OCI-LY7 (cell line): ENCODE results near the gene ACTR3. TPM values are rescaled to one million over a fixed set of nuclear protein-coding genes. Genes with fewer than 3 reads are reported as not detected.

Experiments
- BruUV-seq: library from RNA; stranded (reverse); fragments of 400-500 nt; replicated peaks from 2 replicates; lab custom pipeline; 2021; lab: Mats Ljungman, UMichigan
- CTCF ChIA-PET: fragments of 300-600 bp; sonication (Branson Sonifier 250); formaldehyde crosslinking; loops from one replicate; lab custom pipeline; 2022; ENCODE audit warnings: antibody characterized with exemption; ENCODE audit not compliant: unreplicated experiment; lab: Charles Lee
- POLR2A ChIA-PET: fragments of 300-600 bp; sonication (Branson Sonifier 250); formaldehyde crosslinking; loops from one replicate; lab custom pipeline; 2022; ENCODE audit warnings: antibody characterized with exemption; lab: Charles Lee
- DNase-seq: peaks from one replicate; pipeline ENCODE4 v3.0.0-alpha.2; 2015; ENCODE audit warnings: low spot score
- H2AFZ ChIP-seq: fragments of 200-600 bp; sonication (generic), shearing (Covaris generic); 2 replicates; pipeline ENCODE4 v1.6.1; 2014; ENCODE audit warnings: mild to moderate bottlenecking, antibody characterized with exemption, low read length, moderate library complexity
- H3K27ac ChIP-seq: fragments of 200-600 bp; sonication (generic); 2 replicates; pipeline ENCODE4 v1.5.1; 2014; ENCODE audit warnings: mixed run types, low read depth, mild to moderate bottlenecking, moderate library complexity, low read length, inconsistent platforms; ENCODE audit not compliant: poor library complexity, severe bottlenecking
- H3K36me3 ChIP-seq: fragments of 200-600 bp; sonication (generic); 2 replicates; pipeline ENCODE4 v1.6.1; 2014; ENCODE audit warnings: mild to moderate bottlenecking, antibody characterized with exemption, low read length, moderate library complexity, mixed read lengths; ENCODE audit not compliant: insufficient read depth
- H3K4me1 ChIP-seq: fragments of 200-600 bp; sonication (generic); 2 replicates; pipeline ENCODE4 v1.5.1; 2014; ENCODE audit warnings: mild to moderate bottlenecking, low read length; ENCODE audit not compliant: insufficient read depth, poor library complexity, severe bottlenecking
- H3K4me2 ChIP-seq: fragments of 200-600 bp; sonication (generic); 2 replicates; pipeline ENCODE4 v1.6.1; 2014; ENCODE audit warnings: mild to moderate bottlenecking, low read length
- H3K4me3 ChIP-seq: fragments of 200-600 bp; sonication (generic); 2 replicates; pipeline ENCODE4 v1.5.1; 2014; ENCODE audit warnings: mild to moderate bottlenecking, low read depth, low read length; ENCODE audit not compliant: poor library complexity, severe bottlenecking
- H3K79me2 ChIP-seq: fragments of 200-600 bp; sonication (generic); 2 replicates; pipeline ENCODE4 v1.6.1; 2016; ENCODE audit warnings: low read depth, mild to moderate bottlenecking, low read length, moderate library complexity, mixed read lengths; ENCODE audit not compliant: insufficient read depth
- H3K9me2 ChIP-seq: fragments of 200-600 bp; sonication (generic); 2 replicates; pipeline ENCODE4 v1.6.1; 2016; ENCODE audit warnings: mild to moderate bottlenecking, low read length, mixed read lengths; ENCODE audit not compliant: insufficient read depth
- H3K9me3 ChIP-seq: fragments of 200-600 bp; sonication (generic); 2 replicates; pipeline ENCODE4 v1.6.1; 2014; ENCODE audit warnings: mild to moderate bottlenecking, mixed run types, low read length, mixed read lengths
- H4K20me1 ChIP-seq: fragments of 200-600 bp; sonication (generic); 2 replicates; pipeline ENCODE4 v1.6.1; 2014; ENCODE audit warnings: mild to moderate bottlenecking, antibody characterized with exemption, low read length, moderate library complexity, mixed read lengths; ENCODE audit not compliant: insufficient read depth
- EZH2phosphoT487 ChIP-seq: fragments of 200-600 bp; sonication (generic); IDR thresholded peaks from 2 replicates; pipeline ENCODE4 v1.6.1; 2018; ENCODE audit warnings: low read depth, borderline replicate concordance, mild to moderate bottlenecking, mixed run types, antibody characterized with exemption, low read length, moderate library complexity, mixed read lengths
- intact Hi-C: fragments of 100-400 bp; cut with micrococcal nuclease; formaldehyde crosslinking; loops from one replicate; pipeline ENCODE4 v1.10.0; 2022; ENCODE audit not compliant: unreplicated experiment
- total RNA-seq, 2 experiments: library from RNA; depleted of rRNA in 1 of 2; stranded (reverse); fragments of >200 nt in 1 of 2; shearing (Covaris generic) in 1 of 2; gene quantifications; 2 replicates each; pipeline ENCODE4 v1.2.3, GENCODE V29; 2014 to 2022
- TF ChIP-seq, protein P1 (sequence below): fragments of 200-600 bp; sonication (generic); conservative IDR thresholded peaks from 2 replicates; pipeline ENCODE4 v1.5.1; 2014; ENCODE audit warnings: mild to moderate bottlenecking, antibody characterized with exemption, low read length, moderate library complexity, mixed read lengths

The ACTR3 gene
- total RNA-seq, 2 experiments from 2014 or later, result 192 to 320 TPM

DNA sequence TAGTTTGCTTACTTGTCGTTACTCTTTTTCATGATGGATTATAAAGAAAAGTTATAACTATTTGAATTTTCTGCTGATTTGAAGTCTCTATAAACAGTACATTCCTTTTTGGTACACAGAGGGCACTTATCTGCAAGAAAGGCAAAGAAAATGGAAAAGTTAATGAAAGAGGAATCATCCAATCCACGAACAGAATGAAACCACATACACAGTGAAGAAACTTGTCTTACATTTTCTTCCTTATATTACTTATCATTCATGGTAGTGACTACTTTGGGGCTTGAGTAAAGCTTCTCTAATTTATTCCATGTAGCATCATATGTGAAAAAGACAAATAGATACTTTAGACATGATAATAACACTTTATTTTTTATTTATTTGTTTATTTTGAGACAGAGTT is 14.8 kb upstream of the ACTR3 start:
- no TSS peak for BruUV-seq
- no peaks in the 10 kb centered on the region for H3K9me3 ChIP-seq
- H3K4me1 ChIP-seq, result peaks cover 26% of the 10 kb centered on the region
- CTCF ChIA-PET, result no interaction called here
- no peak for DNase-seq
- POLR2A ChIA-PET, result interaction anchor here (0.9 to 3.5 kb wide), 3 partner anchors 9 to 21 kb away, joined by 3 to 18 read pairs (median 7); no protein-coding TSS in a partner anchor
- no peaks in the 10 kb centered on the region for H4K20me1 ChIP-seq
- peaks cover 16% of the 10 kb centered on the region for H3K36me3 ChIP-seq
- no peak overlapping the region for H3K27ac ChIP-seq
- no peak overlapping the region for H2AFZ ChIP-seq
- H3K4me2 ChIP-seq, result no peak overlapping the region
- no peaks in the 10 kb centered on the region for H3K9me2 ChIP-seq
- H3K4me3 ChIP-seq, result no peak overlapping the region
- H3K79me2 ChIP-seq, result 0 out of 2 replicates have a peak, but pooled peaks cover 5% of the 10 kb centered on the region
- intact Hi-C loops, result no loop called here
- no peak for TF ChIP-seq EZH2phosphoT487
- TF ChIP-seq, protein P1, sequence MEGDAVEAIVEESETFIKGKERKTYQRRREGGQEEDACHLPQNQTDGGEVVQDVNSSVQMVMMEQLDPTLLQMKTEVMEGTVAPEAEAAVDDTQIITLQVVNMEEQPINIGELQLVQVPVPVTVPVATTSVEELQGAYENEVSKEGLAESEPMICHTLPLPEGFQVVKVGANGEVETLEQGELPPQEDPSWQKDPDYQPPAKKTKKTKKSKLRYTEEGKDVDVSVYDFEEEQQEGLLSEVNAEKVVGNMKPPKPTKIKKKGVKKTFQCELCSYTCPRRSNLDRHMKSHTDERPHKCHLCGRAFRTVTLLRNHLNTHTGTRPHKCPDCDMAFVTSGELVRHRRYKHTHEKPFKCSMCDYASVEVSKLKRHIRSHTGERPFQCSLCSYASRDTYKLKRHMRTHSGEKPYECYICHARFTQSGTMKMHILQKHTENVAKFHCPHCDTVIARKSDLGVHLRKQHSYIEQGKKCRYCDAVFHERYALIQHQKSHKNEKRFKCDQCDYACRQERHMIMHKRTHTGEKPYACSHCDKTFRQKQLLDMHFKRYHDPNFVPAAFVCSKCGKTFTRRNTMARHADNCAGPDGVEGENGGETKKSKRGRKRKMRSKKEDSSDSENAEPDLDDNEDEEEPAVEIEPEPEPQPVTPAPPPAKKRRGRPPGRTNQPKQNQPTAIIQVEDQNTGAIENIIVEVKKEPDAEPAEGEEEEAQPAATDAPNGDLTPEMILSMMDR, result no peak

DNA sequence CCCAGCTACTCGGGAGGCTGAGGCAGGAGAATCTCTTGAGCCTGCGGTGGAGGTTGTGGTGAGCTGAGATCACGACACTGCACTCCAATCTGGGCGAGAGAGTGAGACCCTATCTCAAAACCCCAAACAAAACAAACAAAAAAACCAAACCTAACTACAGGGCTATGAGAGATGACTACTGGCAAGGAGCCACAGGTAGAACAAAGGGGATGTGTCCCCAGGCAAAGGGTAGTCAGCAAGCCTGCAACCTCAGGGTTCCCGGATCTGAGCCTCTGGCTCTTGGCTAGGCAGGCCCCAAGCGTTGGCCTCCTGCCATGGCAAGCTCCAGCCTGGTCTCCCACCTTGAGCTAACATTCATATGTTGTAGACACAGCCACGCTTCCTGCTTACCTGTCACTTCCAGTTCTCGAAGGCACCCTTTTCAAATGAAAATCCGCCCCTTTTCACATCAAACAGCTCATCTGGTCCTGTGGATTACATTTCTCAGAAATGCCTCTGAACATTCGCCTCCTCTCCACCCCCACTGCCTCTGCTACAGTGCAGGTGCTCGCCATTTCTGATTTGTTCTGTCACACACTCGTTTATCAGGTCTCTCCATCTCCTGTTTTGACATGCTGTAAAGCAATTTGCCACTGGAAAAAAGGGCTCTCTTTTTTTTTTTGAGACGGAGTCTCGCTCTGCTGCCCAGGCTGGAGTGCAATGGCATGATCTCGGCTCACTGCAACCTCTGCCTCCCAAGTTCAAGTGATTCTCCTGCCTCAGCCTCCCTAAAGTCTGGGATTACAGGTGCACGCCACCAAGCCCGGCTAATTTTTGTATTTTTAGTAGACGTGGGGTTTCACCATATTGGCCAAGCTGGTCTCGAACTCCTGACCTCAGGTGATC is 13.1 kb upstream of the ACTR3 start:
- ChIA-PET CTCF (no interaction called here), POLR2A (interaction anchor here (0.7 to 3.5 kb wide), 2 partner anchors 11 to 35 kb away, joined by 3 to 18 read pairs; no protein-coding TSS in a partner anchor)
- H3K36me3 ChIP-seq, result peaks cover 26% of the 10 kb centered on the region
- no TSS peak for BruUV-seq
- no peak for DNase-seq
- TF ChIP-seq, protein P1, result no peak
- TF ChIP-seq EZH2phosphoT487, result no peak
- H3K4me2 ChIP-seq, result no peak overlapping the region
- H3K9me3 ChIP-seq, result no peaks in the 10 kb centered on the region
- H2AFZ ChIP-seq, result no peak overlapping the region
- peaks cover 21% of the 10 kb centered on the region for H3K4me1 ChIP-seq
- no peaks in the 10 kb centered on the region for H3K9me2 ChIP-seq
- H3K4me3 ChIP-seq, result no peak overlapping the region
- no peaks in the 10 kb centered on the region for H4K20me1 ChIP-seq
- intact Hi-C loops, result no loop called here
- H3K79me2 ChIP-seq, result 0 out of 2 replicates have a peak, but pooled peaks cover 5% of the 10 kb centered on the region
- H3K27ac ChIP-seq, result no peak overlapping the region
